HG02943 (cell line): ENCODE results near the gene WDTC1.

Experiments used
- ATAC-seq: cut with Tn5 transposase; IDR thresholded peaks from one replicate; pipeline ENCODE4 v1.9.1; 2021; ENCODE audit warnings: mild to moderate bottlenecking, low read depth, moderate library complexity; ENCODE audit not compliant: unreplicated experiment

The WDTC1 gene

DNA sequence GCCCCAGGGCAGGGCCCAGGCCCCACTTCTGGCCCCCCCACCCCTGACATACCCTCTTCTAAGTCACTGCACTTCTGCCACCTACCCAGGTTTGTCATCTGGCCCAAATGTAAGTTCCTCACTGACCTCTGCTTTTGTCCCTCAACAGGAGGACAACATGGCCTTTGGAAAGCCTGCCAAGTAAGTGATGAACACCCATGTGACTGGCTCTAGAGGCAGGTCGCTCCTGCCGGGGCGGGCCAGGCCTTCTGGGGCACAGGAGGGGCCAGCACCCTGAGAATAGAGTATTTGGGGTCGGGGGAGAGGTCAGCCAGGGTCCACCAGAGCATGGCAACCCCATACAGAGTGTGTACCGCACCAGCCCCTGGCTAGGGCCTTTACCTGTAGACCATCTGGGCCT, 97.5 kb downstream of the WDTC1 start:
- no peak for ATAC-seq

DNA sequence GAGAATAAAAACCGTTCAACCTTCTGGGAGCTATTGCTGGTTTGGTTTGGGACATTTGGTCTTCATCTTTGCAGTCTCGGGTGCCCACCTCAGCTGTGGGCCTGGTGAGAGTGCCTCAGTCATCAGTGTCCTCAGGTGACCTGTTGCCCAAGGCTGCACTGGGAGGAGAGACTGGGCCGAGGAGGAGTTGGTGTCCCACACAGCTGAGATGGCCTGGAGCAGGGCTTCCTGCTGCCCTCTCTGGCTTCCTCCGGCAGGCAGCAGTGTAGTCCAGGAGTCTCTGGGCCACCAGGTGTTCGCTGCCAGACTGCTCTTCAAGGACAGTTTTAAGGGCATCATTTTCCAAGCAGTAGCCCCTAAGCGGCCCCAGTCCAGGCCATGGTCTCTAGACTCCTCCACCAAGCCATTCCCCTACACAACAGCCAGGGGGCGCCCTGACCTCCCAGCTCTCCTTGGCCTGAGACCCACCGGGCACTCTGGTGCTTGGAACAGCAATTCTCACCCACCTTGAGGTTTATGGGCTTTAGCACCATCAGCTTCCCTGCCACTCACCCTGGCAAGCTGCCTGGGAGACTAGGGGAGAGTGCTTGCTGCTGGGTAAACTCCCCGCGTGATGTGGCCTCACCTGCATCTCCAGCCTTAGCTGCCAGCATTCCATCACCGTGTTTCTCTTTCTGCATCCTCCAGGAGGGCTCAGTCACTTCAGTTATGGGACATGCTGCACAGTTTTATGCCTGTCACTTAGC, 98.3 kb downstream of the WDTC1 start:
- ATAC-seq = no peak

DNA sequence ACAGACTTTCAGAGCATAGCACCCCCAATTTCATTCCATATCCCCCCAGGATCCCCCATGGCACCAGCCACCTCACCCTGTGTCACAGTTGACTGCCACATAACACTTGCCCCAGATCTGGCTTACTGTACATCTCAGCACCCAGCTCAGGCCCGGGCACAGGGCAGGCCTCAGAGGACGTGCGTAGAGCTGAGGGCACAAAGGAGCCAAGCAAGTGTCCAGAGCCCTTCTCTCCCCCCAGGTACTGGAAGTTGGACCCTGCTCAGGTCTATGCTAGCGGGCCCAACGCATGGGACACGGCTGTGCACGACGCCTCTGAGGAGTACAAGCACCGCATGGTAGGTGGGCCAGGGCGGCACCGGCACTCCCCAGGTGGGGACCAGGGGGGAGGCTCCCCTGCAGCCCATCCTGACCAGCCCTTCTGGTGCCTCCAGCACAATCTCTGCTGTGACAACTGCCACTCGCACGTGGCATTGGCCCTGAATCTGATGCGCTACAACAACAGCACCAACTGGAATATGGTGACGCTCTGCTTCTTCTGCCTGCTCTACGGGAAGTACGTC, 99.4 kb downstream of the WDTC1 start:
- no peak for ATAC-seq

DNA sequence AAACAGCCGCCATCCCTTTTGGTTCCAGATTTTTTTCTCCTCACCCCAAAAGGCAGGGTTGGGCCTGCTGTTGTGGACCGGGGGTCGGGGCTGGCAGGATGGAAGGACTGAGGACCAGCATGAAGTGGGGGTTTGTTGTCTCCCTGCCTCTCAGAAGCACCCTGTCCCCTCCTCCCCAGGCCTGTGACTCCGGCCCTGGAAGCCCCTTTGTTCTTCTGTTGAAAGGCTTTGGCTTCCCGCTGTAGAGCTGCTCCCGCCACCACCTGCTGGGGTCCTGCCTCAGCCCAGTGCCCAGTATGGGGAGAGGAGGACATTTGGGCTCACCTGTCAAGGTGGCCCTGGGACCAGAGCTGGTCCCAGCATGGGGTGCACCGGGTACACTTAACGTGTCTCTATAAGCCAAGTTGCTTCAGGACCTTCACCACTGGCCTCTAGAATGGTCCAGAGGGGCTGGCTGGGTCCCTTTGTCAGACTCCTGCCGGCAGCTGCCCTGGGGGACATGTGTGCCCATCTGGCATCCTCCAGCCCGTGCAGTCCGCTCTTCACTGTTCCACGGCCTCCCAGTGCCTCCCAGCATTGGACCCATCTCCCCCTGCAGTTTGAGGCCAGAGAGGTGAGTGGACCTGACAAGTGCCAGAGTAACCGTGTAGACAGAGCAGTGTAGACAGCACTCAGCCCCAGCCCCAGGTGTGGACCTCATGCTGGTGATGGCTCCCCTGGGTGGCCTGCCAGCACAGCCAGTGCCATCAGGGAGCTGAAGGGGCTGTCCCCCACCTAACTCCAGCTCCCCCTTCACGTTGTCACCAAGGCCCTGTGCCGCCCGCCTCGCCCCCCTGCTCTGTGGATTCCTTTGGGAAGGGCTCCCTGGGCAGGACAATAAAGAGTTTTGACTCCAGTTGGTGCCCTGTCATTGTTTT, 101.3 kb downstream of the WDTC1 start:
- no peak for ATAC-seq

DNA sequence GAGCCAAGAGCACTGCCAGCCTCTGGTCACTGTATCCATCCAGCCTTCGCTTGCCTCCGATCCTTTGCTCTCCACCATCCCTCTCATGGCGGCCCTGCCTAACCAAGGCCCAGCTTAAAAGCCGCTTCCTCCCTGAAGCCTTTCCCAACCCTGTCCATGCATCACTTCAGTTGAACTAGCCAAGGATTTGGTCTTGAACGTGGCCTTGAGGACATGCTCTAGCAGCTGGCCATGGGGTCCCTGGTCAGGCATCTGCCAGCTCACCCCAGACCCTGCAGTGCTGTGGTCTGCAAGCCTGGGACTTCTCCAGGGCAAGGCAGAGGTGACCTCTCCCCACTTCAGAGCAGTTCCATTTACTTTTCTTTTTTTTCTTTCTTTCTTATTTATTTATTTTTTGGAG, 102.3 kb downstream of the WDTC1 start:
- ATAC-seq = no peak

DNA sequence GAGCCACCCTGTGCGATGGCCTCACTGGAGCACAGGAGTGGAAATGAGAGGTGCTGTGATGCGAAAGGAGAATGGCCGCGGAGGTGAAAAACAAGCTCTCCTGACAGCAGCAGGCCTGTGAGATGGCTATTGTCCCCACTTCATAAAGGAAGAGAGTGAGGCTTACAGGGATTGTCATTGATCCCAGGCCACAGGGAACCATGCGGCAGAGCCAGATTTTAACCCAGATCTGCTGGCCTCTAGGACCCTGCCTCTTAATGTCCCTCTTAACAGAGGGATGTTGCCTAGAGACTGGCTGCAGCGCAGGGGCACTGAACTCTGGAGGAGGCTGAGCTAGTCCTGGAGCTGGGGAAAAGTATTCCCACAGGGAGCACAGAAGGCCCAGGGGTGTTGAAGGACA, 104.3 kb downstream of the WDTC1 start:
- ATAC-seq = no peak

DNA sequence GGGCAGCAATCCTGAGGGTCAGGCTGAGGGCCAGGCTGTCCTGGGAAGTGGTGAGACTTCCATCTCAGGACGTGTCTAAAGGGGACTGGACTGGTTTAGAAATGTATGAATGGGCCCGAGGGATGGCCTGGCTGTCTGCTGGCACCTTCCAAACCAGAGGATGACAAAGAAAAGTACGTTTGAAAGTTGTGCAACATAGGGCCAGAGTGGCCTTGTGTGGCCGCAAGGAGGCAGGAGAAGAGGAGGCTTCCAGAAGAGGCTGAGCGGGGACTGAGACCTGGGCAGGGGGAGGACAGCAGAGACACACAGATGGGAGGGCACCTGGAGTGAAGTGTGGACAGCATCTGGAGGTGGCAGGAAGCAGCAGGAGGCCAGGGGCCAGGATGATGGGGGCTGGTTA, 104.8 kb downstream of the WDTC1 start:
- no peak for ATAC-seq

DNA sequence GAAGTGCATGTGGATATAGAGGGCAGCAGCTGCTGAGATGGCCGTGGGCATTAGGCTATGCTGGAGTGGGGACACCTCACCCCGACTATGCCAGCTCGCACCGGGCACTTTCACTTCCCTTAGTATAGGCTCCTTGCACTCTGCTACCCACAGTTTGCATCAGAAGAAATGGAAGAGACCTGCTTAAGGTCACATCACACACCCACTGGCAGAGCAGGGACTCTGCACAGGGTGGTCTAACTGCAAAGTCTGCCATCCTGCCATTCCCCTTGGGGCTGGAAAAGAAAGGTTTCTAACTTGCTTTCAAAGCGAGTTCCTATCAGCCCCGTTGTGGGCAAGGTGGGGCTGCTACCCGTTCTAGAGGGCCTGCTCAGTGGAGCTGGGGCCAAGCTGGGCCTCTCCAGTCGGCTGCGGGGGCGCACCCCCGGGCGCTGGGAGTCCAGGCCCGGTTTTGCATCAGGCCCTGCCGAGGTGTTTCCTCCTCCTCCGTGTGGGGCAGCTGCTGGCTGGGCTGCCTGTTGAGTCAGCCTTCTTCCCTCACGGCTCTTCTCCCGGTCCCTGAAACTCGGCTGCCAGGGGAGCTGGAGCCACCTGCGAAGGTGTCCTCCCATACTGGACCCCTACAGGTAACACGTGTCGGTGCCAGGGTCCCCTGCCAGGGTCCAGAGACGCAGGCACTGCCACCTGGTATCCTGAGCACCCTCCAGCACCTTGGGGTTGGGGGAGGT, 107.3 kb downstream of the WDTC1 start, which contains the start of gene SYTL1:
Gene SYTL1 (plus strand): TSS at position 498 of the 728 bp plus-strand sequence. CDS start 3,313 bp downstream, outside the sequence.
- ATAC-seq = peak; percentile 47

DNA sequence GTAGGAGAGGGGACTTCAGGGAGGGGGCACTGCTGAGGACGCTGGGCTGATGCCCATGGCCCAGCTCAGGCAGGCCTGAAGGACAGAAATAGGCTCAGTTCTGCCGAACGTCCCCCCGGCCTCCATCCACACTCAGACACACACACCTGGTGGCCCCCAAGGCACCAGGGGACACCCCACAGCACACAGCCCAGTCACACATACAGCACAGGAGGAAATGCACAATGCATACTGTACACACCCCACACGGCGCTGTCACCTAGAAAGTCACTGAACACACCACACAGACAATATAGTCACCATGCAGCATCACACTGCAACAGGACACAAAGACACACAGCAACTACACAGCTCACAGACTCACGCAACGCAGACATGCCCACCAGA, 108.0 kb downstream of the WDTC1 start:
- no peak for ATAC-seq

DNA sequence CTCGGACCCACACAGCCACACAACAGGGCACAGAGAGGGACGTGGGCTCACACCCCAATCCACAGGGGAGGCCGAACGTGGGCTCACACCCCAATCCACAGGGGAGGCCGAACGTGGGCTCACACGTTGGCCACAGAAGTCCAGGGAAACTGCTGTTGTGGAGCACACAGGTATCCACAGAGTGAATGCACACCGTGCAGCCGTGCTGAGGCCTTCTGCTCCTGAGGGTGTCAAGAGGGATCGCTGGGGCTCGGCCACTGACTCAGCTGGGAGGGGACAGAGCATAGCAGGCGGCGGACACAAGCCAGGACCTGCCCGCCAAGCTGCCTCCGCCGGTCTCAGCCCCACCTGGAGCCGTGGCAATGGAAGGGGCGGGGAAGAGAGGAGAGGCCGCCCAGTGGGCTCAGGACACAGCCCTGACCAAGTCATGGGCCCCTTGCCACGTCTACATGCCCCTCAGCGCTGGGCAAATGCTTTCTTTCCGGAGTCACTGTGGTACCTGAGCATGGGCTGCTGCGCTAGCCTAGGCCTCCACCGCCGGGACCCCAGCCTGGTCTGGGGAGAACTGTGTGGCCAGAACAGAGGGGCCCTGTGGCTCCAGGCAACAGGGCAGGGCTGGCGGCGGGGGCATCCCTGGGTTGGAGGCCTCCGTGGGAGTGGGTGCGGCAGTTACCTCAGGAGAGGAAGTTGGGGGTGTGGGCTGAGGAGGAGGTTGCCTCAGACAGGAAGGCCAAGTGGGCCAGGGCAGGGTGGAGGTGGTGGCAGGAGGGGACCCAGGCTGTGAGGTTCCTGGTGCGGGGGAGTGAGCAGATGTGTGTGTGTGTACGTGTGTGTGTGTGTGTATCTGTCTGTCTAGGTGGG, 108.6 kb downstream of the WDTC1 start:
- ATAC-seq = no peak

DNA sequence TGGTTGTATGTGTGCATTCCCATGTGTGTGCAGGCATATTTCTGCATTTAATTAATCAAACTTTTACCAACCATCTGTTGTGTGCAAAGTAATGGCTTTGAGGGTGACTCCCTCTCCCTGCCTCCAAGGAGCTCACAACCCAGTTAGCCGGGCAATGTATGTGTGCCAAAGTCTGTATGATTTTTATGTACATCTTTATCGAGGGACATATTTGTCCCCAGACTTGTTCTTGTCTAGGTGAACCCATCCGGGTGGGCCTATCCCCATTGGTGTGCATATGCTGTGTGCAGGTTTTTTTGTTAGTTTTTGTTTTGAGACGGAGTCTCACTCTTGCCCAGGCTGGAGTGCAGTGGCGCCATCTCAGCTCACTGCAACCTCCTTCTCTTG, 109.2 kb downstream of the WDTC1 start:
- ATAC-seq = no peak

DNA sequence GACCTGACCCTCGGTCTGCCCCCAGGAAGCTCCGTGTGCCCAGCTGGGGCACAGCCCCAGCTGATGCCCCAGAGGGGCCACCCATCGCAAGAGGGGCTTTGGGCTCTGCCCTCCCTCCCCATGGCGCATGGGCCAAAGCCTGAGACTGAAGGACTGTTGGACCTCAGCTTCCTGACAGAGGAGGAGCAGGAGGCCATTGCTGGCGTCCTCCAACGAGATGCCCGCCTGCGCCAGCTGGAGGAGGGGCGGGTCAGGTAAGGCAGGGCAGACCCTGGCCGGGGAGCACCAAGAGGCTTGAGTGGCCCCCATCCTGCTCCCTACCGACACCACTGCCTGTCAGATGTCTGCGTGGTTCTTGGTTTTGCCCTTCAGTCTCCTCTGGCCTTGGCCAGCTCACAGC, 110.8 kb downstream of the WDTC1 start:
- ATAC-seq = no peak

DNA sequence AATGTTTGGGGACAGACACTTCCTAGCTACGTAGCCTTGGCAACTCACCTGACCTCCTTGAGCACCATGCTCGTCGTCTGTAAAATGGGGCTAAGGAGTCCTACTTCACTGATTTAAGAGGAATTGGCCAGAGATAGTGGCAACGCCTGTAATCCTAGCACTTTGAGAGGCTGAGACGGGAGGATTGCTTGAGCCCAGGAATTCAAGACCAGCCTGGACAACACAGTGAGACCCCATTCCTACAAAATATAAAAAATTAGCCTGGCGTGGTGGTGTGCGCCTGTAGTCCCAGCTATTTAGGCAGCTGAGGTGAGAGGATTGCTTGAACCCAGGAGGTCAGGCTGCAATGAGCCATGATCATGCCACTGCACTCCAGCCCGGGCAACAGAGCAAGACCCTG, 111.9 kb downstream of the WDTC1 start:
- ATAC-seq = no peak

DNA sequence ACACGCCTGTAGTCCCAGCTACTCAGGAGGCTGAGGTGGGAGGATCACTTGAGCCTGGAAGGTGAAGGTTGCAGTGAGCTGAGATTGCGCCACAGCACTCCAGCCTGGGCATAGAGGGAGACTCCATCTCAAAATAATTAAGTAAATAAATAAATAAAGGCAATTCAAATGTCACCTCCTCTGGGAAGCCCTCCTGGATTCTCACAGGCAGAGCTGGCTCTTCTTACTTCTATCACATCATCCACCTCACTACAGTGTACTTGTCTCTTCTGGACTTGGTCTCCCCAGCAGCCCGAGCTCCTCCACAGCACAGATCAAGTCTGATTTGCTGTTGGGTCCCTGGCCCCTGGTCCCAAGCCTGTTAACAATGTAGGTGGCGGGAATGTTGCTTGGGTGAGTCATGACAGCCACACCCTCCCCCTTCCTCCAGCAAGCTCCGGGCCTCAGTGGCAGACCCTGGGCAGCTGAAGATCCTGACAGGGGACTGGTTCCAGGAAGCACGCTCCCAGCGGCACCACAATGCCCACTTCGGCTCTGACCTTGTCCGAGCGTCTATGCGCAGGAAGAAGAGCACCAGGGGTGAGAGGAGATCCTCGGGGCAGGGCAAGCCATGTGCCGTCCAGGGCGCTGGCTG, 112.7 kb downstream of the WDTC1 start:
- no peak for ATAC-seq

DNA sequence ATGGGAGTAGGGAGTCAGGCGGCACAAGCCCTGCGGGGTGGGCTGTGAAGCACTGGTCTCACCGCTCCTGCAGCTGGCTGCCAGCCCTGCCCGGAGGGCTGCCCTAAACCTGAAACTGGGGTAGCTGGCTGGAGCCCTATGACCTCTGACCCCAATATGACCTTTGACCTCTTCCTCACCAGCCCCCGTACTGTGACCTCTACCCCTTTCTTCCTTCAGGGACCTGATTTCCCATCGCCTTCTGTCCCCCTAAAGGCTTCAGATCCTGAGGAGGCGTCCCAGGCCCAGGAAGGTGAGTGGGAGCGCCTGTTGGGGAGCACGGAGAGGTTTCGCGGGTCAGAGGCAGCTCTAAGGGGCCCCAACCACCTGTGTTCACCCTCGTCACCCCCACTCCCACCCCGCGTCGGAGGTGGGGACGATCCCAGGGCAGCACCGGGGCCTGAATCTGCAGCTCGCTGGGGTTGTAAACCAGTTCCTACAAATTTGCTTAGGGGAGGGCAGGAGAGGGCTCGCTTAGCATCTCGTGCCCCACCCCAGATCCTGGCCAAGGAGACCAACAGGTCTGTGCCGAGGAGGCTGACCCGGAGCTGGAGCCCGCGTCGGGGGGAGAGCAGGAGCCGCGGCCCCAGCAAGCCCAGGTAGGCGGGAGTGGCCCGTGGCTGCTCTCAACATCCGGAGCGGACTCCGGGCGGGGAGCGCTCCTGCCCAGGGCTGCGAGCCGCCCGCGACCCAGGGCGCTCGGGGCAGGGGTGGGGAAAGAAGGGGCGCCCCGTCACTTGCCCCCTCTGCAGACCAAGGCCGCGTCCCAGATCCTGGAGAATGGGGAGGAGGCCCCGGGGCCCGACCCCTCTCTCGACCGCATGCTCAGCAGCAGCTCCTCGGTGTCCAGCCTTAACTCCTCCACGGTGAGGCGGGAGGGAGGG, 114.7 kb downstream of the WDTC1 start:
- ATAC-seq = no peak

DNA sequence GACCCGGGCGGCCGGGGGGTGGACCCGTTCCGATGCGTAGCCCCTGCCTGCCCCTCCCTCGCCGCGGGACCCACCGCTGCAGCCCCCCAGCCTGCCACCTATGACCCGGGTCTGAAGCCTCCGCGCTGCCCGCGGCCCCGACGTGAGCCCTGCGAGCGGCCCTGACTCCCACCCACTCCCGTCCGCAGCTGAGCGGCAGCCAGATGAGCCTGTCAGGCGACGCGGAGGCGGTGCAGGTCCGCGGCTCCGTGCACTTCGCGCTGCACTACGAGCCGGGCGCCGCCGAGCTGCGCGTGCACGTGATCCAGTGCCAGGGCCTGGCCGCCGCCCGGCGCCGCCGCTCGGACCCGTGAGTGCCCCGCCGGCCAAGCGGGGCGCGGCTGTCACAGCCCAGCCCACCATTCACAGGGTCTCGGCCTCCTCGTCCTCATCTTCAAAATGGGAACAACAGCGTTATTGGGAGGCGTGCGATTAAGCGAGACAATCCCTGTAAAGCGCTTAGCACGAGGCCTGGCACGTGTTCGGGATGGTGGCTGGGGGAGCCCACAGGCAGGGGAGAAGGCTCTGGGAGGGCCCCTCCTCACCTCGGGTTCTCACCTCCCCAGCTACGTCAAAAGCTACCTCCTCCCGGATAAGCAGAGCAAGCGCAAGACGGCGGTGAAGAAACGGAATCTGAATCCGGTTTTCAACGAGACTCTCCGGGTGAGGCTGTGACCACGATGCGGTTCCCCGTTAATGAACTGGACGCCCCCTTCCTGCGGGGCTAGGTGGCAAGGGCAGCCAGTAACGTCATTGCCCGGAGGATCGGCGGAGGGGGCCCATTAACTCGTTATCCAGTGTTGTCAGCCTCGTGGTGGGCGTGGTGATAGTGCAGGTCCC, 115.6 kb downstream of the WDTC1 start:
- ATAC-seq = no peak
